ENCODE results near the gene ASTN2.
"Not testable (repeated sequence)": the region's sequence is repeated elsewhere in the genome, so short reads cannot be mapped to it uniquely, and the experiment has no call there.

Gene ASTN2

GRCh38 chr9:117098331-117098730, 316.5 kb downstream of the ASTN2 start:
- DNase-seq, result no peak

DNA sequence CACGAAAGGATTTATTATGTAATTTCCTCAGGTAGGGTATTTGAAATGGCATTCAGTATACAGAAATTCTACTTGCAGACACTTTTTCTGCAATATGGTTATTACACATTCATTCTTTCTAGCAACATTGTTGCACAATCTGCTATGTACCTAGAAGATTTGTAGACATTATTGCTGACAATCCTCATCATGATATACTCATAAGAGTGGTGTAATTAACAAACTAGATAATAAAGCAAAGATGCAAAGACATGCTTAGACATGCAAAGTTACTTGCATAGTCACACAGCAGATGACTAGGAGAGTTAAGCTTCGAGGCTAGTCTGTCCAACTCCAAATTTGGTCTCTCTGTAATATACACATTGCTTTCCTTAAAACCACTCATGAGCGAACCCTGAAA, 317.1 kb downstream of the ASTN2 start:
- no peak for DNase-seq

GRCh38 chr9:117096138-117096537, 318.7 kb downstream of the ASTN2 start:
- no peak for DNase-seq

DNA sequence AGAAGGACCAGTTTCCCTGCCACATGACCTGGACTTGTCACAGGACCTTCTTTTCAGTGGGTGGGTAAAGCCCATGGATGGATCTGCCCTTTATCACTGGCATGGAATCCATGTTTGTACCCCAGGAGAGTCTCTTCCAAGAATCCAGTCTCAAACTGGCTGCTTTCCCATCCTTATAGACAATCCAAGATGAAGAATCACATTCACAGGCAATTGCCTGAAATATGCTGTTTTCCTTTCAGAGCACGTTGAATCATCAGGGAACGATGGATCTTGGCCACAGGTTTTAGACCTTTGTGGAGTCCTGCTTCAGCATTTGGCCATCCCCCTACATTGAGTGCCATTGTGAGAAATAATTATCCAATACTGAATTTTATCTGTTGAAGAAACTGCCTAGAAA, 319.8 kb downstream of the ASTN2 start:
- DNase-seq, result no peak

GRCh38 chr9:117093891-117094844, 320.7 kb downstream of the ASTN2 start:
- DNase-seq, result no peak

- no peak for DNase-seq
Observed at GRCh38 chr9:117092582-117092981, 322.3 kb downstream of the ASTN2 start.

- no peak for DNase-seq
Observed at GRCh38 chr9:117091529-117091928, 323.3 kb downstream of the ASTN2 start.

GRCh38 chr9:117088786-117089185, 326.1 kb downstream of the ASTN2 start:
- DNase-seq, result no peak

- no peak for DNase-seq
Observed at GRCh38 chr9:117088140-117088539, 326.7 kb downstream of the ASTN2 start.

- DNase-seq, result no peak
Observed at GRCh38 chr9:117084221-117084620, 330.6 kb downstream of the ASTN2 start.

DNA sequence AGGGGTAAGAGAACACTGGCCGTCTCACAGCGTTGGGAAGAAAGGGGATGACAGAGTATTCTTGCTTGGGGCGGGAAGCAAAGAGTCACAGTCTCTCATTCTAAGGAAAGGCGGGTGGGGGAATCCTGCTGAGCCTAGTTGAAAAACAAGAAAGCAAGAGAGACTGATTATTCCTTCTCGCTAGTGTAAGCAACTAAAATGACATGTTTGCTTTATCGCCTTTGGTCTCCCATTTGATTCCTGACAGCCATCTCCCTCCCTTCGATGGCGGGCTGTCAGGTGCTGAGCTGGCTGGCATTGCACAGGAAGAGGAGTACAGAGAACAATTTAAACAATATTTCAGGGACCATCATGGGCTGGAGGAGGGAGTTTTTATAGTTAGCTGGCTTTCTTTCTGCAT, 331.3 kb downstream of the ASTN2 start:
- no peak for DNase-seq

DNA sequence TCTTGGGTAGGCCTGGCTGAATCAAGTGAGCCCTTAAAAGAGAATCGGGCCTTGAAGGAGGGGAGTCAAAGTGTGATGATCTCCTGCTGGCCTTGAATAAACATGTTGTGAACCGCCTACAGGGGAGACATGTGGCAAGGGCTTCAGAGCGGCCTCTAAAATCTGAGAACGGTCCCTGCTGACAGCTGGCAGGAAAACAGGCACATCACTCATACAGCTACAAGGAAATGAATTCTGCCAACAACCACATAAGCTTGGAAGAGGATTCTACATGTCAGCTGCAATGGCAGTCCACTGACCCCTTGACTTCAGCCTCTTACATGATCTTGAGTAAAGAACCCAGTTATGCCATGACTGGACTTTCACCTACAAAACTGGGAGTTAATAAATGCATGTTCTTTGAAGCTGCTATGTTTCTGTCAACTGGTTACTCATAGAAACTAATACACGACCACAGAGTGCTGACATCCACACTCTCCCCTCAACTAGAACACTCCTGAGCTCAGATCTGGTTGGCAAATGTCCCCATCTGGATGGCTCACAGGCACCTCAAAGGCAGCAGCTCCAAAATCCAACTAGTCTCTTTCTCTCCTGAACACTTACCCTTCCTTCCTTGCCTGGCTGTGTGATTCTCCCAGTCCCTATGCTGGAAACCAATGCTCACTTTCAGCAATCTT, 333.1 kb downstream of the ASTN2 start:
- DNase-seq, result no peak

DNA sequence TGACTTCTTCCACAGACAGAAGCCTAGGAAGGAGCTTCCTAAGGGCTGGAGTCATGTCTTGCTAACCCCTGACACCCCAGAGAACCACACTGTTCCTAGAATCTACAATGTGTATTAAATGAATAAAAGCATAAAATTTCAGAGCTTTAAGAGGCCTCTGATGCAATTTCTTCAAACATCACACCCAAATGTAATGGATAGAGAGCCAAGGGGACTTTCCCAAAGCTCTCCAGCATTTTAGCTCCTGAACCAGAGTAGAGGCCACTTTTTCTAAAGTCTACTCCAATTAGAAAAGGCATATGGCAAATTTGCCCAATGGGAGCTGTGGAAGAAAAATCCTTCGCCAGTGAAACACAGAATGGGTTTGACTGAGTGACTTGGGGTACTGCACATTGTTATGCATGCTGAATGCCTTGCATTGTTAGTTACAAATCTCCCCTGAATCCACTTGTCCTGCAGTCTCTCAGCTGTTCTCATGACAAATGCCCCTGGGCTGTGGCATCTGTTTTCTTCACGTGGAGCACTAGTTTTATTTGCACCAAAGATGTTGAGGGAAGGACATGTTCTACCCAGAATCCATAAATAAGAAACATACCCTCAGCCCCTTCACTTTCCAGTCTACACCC, 334.0 kb downstream of the ASTN2 start:
- DNase-seq, result no peak

DNA sequence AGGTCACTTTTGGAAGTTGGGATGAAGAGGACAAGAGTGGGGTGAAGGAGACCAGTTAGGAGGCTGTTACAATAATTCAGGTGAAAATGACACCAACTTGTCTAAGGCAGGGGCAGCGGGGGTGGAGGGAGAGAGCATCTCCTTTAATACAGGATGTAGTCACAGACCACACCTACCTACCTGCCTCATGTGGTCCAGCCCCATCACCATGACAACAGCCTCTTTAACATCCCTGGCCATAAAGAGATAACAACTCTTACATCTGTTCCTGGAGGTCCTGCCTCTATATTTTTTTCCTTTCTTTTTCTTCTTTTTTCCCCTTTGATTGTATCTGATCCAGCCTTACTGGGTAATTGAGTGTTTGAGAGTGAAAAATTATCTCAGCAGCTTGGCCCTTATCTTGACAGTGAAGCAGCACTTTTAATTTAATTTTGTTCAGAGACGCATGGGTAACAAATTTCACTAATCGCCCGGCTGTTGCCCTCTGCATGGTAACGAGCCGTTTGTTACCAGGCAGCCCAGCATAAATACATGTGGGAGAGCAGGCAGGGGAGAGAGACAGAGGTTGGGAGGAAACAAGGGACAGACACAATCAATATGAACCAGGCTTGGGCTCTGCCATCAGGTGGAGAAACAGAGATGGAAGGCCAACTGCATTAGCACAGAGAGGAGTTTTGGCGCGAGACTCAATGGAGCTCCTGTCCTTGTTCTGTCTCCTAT, 338.1 kb downstream of the ASTN2 start:
- no peak for DNase-seq

DNA sequence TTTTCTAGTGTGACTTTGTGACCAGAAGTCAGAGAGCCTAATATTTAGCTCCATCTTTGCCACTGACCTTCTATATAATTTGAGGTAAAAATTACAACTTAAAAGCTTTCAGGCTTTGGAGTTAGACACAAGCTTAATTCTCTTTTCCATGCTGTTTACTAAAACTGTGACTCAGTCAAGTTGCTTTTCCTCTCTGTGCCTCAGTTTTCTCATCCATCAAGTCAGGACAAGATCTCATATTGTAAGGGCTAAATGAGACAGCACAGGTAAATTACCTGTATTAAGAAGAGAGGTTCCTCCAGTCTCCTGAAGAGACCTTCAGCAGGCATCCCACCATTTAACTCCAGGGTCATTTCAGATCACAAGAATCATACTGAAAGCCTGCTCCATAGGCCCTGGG, 339.2 kb downstream of the ASTN2 start:
- no peak for DNase-seq

DNA sequence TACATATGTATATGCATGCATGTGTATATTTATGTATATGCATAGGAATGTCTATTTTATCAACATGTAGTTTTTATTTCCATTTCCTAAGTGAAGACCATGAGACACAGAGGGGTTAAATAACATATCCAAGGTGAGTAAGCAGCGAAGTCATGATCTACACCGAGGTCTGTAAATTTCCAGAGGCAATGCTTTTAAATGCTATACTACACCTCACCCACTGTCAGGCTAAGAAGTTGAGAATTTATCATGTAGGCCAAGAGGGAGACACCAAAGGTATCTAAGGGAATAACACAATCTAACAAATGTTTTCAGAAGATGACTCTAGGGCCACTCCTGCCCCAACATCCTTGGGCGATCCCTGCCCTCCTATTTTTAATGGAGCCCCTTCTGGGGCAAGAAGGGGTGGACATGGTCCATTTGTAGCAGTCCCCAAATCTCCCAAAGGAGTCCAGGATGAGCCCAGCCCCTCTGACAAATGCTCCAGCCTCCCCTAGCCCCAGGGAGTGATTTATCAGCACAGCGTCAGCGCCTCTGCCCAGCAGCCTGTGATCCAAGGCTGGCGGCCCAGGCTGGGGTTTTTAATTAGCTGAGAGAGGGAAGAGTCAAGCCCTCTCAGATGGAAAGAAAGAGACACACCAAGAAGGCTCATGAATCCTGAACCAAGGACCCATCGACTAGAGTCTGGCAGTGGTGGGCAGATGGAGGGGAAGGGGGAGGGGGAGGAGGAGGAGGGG, 339.9 kb downstream of the ASTN2 start:
- DNase-seq, result no peak

DNA sequence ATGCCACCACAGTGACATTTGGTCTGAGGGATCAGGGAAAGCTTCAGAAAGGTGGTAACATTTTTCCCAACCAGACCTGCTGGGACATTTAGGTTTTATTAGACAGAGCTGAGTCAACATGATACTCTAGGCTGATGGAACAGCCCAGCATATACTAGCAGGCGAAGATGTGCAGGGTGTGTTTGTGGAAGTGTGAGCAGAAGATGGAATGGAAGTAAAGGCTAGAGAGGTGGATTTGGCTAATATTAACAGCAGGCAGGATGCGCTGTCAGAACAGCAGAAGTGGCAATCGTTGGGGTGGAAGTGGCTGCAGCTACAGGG, 340.6 kb downstream of the ASTN2 start:
- no peak for DNase-seq

GRCh38 chr9:117073539-117074341, 341.1 kb downstream of the ASTN2 start:
- no peak for DNase-seq

DNA sequence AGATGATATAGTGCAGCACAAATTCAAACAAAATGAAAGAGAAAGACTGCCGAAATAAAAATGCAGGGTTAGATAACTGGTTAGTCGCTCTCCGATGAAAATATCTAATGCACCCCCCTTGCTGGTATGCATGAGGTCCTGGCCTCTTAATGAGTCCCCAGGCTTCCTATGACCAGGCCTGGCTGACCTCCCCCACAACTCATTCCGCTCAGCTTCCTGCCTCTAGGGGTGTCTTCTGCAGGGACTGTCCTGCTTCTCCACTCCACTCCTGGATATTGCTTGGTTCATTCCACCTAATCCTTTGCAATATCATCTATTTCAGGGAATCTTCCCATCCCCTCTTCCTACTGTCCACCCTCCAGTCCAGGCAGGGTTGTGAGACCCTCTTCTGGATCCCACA, 341.8 kb downstream of the ASTN2 start:
- no peak for DNase-seq

GRCh38 chr9:117072216-117072615, 342.6 kb downstream of the ASTN2 start:
- no peak for DNase-seq

DNA sequence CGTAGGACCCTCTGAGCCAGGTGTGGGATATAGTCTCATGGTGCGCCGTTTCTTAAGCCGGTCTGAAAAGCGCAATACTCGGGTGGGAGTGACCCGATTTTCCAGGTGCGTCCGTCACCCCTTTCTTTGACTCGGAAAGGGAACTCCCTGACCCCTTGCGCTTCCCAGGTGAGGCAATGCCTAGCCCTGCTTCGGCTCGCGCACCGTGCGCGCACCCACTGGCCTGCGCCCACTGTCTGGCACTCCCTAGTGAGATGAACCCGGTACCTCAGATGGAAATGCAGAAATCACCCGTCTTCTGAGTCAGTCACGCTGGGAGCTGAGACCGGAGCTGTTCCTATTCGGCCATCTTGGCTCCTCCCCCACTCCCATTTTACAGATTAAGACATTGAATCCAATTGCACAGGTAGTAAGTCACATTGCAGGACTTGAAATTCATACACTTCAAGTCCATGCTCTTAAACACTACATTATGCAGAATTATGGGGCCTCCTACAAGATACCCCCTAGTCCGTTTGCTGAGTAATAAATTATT, 343.1 kb downstream of the ASTN2 start:
- not testable (repeated sequence) for DNase-seq

Measured in activated CD4-positive, CD25-positive, alpha-beta regulatory T cell (primary cell).